SIG-M5 (cell line): Measurements from ENCODE around the gene TAS1R2.

Experiments
- DNase-seq: peaks from one replicate; lab custom pipeline; 2025; lab: John Stamatoyannopoulos, UW

Gene TAS1R2

DNA sequence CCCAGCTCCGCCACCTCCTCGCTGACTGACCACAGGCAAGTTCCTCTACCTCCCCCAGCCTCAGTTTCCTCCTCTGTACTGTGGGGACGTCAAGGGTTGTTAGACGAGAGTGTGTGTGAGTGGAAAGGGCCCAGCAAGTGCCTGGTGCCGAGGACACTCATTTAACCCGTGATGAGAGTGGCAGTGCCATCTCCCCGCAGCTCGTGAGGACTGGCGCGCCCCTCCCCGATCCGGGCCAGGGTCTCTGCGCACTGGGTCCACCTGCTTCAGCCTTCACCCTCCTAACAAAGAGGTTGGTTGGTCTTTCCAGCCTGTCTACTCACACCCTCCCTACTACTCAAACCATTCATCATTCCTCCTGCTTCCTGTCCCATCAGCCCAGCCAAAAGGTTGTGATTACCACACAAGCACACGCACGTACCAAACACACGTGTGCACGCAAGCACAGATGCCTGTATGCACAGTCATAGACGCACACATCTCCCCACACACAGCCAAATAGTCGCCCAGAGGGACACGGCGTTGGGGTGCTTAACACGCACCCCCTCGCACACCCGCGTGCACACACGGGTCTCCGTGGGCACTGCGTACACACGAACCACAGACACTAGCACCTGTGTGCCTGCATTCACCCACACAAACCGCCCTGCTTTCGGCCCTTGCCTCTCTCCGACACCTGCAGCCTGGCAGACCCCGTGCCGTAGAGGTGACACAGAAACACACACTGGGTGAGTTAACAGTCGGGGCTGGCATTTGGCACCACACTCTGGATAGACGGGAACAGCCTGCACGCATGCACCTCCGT lies 39.3 kb downstream of the TAS1R2 start:
- DNase-seq: no peak

GRCh38 chr1:18819203-18819602 lies 40.3 kb downstream of the TAS1R2 start:
- no peak for DNase-seq

- no peak for DNase-seq
Measured at GRCh38 chr1:18817795-18818435, 41.5 kb downstream of the TAS1R2 start.

DNA sequence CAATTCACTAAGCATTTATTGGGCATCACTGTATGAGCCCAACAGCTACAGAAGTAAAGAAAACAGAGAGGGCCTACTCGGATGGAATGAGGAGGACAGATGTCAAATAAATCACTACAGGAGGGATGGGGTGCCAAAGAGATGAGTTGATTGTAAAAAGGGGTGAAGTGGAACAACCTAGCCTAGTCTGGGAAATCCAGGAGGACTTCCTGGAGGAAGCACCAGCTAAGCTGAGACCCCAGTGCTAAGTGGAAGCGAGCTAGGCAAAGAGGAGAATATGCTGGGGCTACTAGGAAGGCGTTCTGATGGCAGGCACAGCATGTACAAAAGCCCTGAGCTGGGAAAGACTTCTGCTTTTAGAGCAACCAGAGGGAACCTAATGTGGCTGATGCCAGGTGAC lies 42.1 kb downstream of the TAS1R2 start:
- DNase-seq: no peak

DNA sequence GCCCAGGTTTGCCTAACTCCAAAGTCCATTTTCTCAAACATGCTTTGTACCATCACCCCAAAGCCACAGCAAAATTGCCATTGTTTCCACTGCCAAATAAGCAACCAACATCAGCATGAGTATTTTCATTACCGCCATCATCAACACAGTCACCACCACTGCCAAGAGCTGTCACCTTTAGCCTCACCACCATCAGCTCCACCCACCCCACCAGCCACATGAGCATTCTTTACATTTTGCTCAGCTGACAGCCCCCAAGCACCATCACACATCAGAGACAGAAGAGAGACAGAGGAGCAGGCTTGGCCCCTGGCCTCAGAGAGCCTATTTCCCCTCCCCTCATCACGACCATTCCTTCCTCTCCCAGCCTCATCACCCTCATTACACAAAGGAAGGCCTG lies 42.7 kb downstream of the TAS1R2 start:
- DNase-seq: no peak

DNA sequence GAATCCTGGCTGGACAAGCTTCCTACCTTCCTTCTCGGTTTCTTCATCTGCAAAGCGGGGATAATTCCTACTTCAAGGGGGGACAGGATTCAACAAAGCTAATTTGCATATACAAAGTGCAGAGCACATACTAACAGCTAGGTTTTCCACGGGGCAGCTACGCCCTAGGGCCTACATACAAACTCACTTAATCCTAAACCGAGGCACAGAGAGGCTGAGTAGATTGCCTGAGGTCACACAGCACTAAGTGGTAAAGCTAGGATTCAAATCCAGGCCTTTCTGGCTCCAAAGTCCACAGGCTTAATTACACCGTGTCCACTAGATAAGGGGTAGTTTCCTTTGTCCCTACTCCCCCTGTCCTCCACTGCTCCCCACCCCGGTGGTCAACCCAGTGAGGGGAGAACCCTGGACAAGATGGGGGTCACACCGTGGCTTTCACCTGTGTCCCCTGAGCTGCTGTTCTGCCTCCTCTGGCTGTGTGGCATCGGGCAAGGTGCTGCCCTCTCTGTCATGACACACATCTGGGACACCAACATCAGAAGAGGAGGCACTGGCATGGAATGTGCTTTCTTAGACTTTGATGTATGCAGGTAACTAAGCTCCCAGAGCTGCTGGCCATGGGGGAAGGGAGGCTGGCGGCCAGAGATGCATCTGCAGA lies 44.5 kb downstream of the TAS1R2 start:
- no peak for DNase-seq

DNA sequence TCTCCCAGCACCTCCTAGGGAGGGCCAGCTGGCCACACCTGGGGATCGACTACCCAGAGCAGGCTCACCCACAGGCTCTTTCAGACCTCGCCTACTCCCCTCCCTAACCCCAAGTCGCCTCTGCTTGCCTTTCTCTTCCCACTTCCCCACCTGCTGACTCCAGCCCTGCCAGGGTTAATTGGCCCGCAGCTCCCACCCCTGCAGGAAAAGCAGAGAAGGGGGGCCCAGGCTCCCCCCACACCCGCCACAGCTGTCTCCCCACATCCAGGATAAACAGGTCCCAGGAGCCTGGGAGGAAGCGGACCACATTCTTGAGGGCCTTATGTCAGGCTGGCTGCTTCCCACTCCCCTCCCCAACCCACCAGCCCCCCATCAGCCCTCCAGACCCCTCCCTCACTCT lies 45.0 kb downstream of the TAS1R2 start:
- no peak for DNase-seq

- no peak for DNase-seq
Measured at GRCh38 chr1:18812453-18812939, 47.0 kb downstream of the TAS1R2 start.

DNA sequence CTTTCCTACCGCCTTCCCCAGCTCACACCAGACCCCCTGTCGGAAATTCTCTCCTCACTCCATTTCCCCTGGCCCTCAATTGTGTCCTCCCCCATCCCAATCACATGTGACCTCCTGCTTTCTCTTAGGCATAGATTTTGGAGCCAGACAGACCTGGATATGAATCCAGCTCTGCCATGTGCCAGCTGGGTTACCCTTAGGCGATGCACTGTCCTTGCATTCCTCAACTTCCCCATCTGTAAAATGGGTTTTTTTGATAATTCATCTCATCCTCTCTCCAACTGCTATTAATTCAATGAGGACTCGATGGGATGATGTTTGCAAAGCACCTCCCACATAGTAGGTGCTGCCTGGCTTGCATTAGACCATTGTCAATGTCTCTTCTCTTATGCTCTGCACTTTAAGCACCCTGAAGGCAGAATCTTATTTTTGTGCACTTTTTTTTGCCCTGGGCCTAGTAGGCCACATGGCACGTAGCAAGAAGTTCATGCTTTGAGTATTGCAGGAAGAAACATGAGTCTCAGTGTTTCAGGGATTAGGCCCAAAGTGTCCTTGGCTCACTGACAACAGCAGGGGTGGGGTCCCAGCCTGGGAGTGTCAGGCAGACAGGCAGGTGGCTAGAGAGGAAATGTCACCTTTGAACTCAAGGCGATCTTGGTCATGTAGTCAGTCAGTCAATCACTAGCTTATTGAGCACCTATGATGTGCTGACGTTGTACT lies 47.6 kb downstream of the TAS1R2 start:
- no peak for DNase-seq

- no peak for DNase-seq
Measured at GRCh38 chr1:18809953-18810899, 49.2 kb downstream of the TAS1R2 start.

DNA sequence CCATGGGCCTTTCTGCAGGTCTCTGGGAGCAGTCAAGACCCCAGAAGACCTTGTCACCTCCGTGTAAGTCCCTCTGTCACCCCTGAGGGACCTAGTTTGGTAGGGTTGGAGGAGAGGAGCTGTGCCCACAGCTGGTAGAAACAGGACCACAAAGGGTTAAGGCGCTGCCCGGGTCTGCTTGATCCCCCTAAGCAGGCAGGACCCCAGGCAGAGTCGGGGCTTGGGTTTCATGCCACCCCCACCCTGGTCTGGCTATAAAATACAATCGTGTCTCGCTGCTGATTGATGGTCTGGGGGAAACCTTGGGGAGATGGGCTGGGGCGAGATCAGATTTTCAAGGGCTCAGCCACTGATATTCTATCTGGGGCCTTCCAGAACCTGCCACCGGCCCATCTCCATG lies 50.9 kb downstream of the TAS1R2 start:
- no peak for DNase-seq

- DNase-seq: no peak
Measured at GRCh38 chr1:18807334-18808063, 52.0 kb downstream of the TAS1R2 start.

GRCh38 chr1:18805925-18806849 lies 53.3 kb downstream of the TAS1R2 start:
- DNase-seq: no peak

DNA sequence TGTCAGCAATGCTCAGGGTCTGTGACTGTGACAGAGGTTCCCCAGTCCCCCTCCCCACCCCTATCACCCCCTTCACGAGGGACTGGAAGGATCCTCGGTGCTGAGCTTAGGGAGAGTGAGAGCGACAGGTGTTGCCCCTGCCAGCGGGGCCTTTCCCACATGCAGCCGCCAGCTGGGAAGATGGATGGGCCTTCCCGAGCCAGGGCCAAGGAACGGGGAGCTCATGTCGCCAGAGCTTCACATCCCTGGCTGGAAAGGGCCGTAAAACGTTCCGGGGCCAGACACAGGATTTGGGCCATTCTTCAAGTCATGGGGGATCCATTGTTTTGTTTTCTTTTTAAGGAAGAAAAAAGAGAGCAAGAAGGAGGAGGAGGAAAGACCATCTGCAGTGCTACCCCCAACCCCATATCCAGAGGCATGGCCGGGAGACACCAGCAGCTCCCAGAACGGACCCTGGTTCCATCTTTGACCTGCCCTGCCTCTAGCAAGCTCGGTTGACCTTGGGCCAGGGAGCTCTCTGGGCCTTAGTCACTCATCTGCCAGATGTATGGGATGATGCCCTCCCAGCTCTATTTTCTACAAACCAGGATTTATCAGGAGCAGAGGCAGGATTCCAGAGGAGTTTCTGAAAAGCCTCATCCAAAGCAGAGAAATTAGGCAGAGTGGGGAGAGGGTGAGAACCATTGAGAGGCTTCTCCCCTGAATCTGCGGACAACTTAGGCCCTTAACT lies 54.1 kb downstream of the TAS1R2 start:
- DNase-seq: no peak

DNA sequence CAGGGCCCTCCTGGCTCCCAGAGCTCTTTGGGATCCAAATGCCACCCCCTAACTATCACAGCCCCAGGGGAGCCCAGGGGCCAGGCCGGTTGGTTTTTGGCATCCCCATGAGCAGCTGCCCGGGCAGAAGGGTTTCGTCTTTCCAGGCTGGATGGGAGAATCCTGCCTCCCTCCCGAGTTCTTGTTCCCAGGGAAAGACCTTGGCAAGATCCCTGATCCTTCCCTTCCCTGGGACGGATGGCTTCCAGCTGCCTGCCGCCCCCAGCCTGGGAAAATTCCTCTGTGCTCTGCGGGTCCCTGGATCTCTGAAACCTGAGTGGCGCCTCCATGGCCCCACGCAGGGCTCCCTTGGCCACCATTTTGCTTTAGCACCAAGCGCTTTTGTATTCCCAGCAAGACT lies 55.6 kb downstream of the TAS1R2 start:
- no peak for DNase-seq

DNA sequence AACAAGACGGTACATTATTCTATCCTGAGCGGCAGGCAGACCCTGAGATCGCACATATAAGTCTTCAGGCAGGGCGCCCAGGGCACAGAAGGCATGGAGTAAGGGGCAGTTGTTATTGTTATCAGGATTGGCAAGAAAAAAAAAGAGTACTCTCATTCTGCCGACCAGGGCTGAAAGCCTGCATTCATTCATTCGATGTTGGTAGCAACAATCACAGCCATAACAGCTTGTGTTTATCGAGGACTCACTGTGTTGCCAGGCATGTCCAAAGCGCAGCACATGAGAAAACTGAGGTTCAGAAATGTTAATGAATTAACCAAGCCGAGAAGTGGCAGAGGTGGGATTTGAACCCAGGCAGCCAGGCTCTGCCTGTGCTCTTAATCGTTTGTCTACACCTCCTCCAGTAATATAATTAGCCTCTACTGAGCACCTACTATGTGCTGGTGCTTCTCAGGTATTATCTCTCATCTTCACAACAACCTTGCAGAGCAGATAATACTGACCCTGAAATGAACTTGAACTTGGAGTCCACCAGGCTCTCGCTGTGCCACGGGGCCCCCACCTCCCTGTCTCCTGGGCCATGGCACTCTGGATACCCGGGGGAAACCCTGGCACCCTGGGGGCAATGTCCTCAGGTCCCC lies 56.2 kb downstream of the TAS1R2 start:
- no peak for DNase-seq

DNA sequence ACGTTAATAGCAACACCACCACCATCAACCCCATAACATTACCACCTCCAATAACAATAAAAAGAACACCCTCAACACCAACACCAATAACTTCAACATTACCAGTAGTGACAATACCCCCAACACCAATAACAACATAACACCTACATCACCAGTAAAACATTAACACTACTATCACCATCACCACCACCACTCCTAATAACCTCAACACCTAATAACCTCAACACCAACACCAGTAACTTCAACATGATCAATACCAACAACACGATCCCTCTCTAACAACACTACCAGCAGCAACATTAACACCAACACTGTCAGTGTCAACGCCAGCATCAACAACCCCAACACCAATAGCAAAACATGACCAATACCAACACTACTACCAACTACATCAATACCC lies 57.2 kb downstream of the TAS1R2 start:
- no peak for DNase-seq

- no peak for DNase-seq
Measured at GRCh38 chr1:18800258-18800657, 59.2 kb downstream of the TAS1R2 start.
